Ovary (tissue), 9 donors: ENCODE results near the gene CUL4A. TPM values are rescaled to one million over a fixed set of nuclear protein-coding genes. Genes with fewer than 3 reads are reported as not detected.

Experiments
- DNase-seq, 5 donors: peaks; one replicate each; pipeline ENCODE4 v3.0.0-alpha.2; 2019 to 2020
- H3K27ac ChIP-seq, 2 donors: fragments of 200-600 bp; one replicate each; pipeline versions ENCODE4 v1.5.1 to v1.8.0; 2019 to 2022
- H3K27me3 ChIP-seq: fragments of 200-600 bp; one replicate; pipeline ENCODE4 v1.8.0; 2022
- H3K36me3 ChIP-seq: fragments of 200-600 bp; sonication (generic); one replicate; pipeline ENCODE4 v1.5.1; 2019
- H3K4me1 ChIP-seq: one replicate; pipeline ENCODE4 v1.8.1; 2013; ENCODE audit warnings: mild to moderate bottlenecking, moderate library complexity; ENCODE audit not compliant: insufficient read depth
- H3K4me3 ChIP-seq: fragments of 200-600 bp; sonication (generic); one replicate; pipeline ENCODE4 v1.5.1; 2017
- H3K9me3 ChIP-seq, 2 donors: fragments of 200-600 bp in 1 of 2; sonication (generic) in 1 of 2; one replicate each; pipeline versions ENCODE4 v1.5.1 to v1.8.1; 2013 to 2019; ENCODE audit warnings: mild to moderate bottlenecking in 1 of 2, moderate library complexity in 1 of 2
- EP300 ChIP-seq: sonication (generic); formaldehyde crosslinking; IDR thresholded peaks from one replicate; pipeline ENCODE4 v1.6.1; 2017; ENCODE audit warnings: antibody characterized with exemption
- POLR2A ChIP-seq: fragments of 450-650 bp; IDR thresholded peaks from one replicate; pipeline ENCODE4 v1.6.1; 2017; ENCODE audit warnings: antibody characterized with exemption, mild to moderate bottlenecking, moderate library complexity
- WGBS, 3 donors: extraction: QIAGEN DNeasy Blood & Tissue Kit in 1 of 3; methylation state at CpG; one replicate each; pipeline versions ENCODE4 v1.1.5 to v1.1.7; 2013 to 2017; 5-methylcytosine and 5-hydroxymethylcytosine counted together
- intact Hi-C, 4 donors: fragments of 100-400 bp; cut with DNase I; formaldehyde crosslinking; loops; one replicate each; pipeline versions ENCODE4 v1.11.0 to v1.15.1; 2022 to 2023
- polyA plus RNA-seq, 2 donors: library from polyadenylated mRNA; stranded (reverse); fragments of 200-250 nt in 1 of 2; fragments of 350-450 nt in 1 of 2; fragmentation: Illumina TruSeq in 1 of 2; extraction: RNeasy Lipid Tissue Mini Kit (QIAGEN cat#74804) in 1 of 2; gene quantifications; one replicate each; pipeline ENCODE4 v1.2.3, GENCODE V29; 2013 to 2014
- total RNA-seq, 7 donors: library from RNA; depleted of rRNA in 2 of 7; stranded (reverse); fragments of >200 nt in 2 of 7; fragmentation: NEBNext Ultra II Directional in 3 of 7; extraction: Animal tissue kit (Norgen Biotek cat#: 25700) in 3 of 7; gene quantifications; one replicate each; pipeline versions ENCODE4 v1.1.0 to v1.2.4, GENCODE V29; 2016 to 2023
- TF ChIP-seq, protein P1 (sequence below), 3 donors: fragments of 450-650 bp in 2 of 3; fragments of 200-600 bp in 1 of 3; IDR thresholded peaks; one replicate each; pipeline versions ENCODE4 v1.5.1 to v1.8.0; 2016 to 2022; ENCODE audit warnings: antibody characterized with exemption in 3 of 3, mild to moderate bottlenecking in 1 of 3
- donor health status: DM: no; HTN: no; CAD: no; lungs with moderate emphysema.
- donor health status: DM: no; HTN: no; CAD: no.
- donor health status: Bipolar disorder and iron deficiency.
- donor health status: DM: yes; HTN: yes; CAD: no.
- donor health status: DM: no; HTN: no; CAD: no.
- donor health status: DM: yes; HTN: yes; CAD: no.

CUL4A gene
- total and polyA plus RNA-seq, 9 donors, result 24.0 to 66.4 (median 43.5) TPM

- TF ChIP-seq POLR2A (no peak), EP300 (no peak)
- TF ChIP-seq, protein P1, sequence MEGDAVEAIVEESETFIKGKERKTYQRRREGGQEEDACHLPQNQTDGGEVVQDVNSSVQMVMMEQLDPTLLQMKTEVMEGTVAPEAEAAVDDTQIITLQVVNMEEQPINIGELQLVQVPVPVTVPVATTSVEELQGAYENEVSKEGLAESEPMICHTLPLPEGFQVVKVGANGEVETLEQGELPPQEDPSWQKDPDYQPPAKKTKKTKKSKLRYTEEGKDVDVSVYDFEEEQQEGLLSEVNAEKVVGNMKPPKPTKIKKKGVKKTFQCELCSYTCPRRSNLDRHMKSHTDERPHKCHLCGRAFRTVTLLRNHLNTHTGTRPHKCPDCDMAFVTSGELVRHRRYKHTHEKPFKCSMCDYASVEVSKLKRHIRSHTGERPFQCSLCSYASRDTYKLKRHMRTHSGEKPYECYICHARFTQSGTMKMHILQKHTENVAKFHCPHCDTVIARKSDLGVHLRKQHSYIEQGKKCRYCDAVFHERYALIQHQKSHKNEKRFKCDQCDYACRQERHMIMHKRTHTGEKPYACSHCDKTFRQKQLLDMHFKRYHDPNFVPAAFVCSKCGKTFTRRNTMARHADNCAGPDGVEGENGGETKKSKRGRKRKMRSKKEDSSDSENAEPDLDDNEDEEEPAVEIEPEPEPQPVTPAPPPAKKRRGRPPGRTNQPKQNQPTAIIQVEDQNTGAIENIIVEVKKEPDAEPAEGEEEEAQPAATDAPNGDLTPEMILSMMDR (IDR thresholded peaks at IDR 0.05), result no peak
- Histone ChIP-seq H3K36me3 (no peaks in the 10 kb centered on the region), H3K27me3 (no peaks in the 10 kb centered on the region), H3K9me3 (no peaks in the 10 kb centered on the region), H3K27ac (no peak overlapping the region), H3K4me1 (no peaks in the 10 kb centered on the region), H3K4me3 (no peak overlapping the region)
- DNase-seq, result no peak
- intact Hi-C loops, result no loop called here
- 84 to 86% (median 85%) methylated on average over 7 of the region's 7 CpGs for WGBS, 3 donors
Measured at GRCh38 chr13:113226873-113227450, 17.5 kb downstream of the CUL4A start.

- Histone ChIP-seq H3K4me1 (no peaks in the 10 kb centered on the region), H3K27ac (no peak overlapping the region), H3K4me3 (no peak overlapping the region), H3K9me3 (no peaks in the 10 kb centered on the region), H3K27me3 (no peaks in the 10 kb centered on the region), H3K36me3 (no peaks in the 10 kb centered on the region)
- no peak for DNase-seq
- 73 to 82% (median 80%) methylated on average over 5 of the region's 5 CpGs for WGBS, 3 donors
- intact Hi-C loops, result no loop called here
- TF ChIP-seq EP300 (no peak), POLR2A (no peak)
- TF ChIP-seq, protein P1 (IDR thresholded peaks at IDR 0.05), result no peak
Measured at GRCh38 chr13:113229161-113229560, 19.7 kb downstream of the CUL4A start.

GRCh38 chr13:113229791-113230190, 20.4 kb downstream of the CUL4A start:
- Histone ChIP-seq H3K36me3 (no peaks in the 10 kb centered on the region), H3K4me1 (no peaks in the 10 kb centered on the region), H3K27me3 (no peaks in the 10 kb centered on the region), H3K9me3 (no peaks in the 10 kb centered on the region), H3K27ac (no peak overlapping the region), H3K4me3 (no peak overlapping the region)
- intact Hi-C loops, result no loop called here
- TF ChIP-seq EP300 (no peak), POLR2A (no peak)
- TF ChIP-seq, protein P1 (IDR thresholded peaks at IDR 0.05), result no peak
- 90 to 92% (median 91%) methylated on average over 20 of the region's 20 CpGs for WGBS, 3 donors
- DNase-seq, result no peak

- H3K4me3 ChIP-seq, result no peak overlapping the region
- 78 to 80% (median 80%) methylated on average over 13 to 14 of the region's 14 CpGs for WGBS, 3 donors
- no peaks in the 10 kb centered on the region for H3K4me1 ChIP-seq
- H3K27ac ChIP-seq, result no peak overlapping the region
- intact Hi-C loops, result no loop called here
- no peaks in the 10 kb centered on the region for H3K9me3 ChIP-seq
- DNase-seq, result no peak
- no peaks in the 10 kb centered on the region for H3K36me3 ChIP-seq
- TF ChIP-seq, protein P1 (IDR thresholded peaks at IDR 0.05), result no peak
- TF ChIP-seq EP300 (no peak), POLR2A (no peak)
- H3K27me3 ChIP-seq, result no peaks in the 10 kb centered on the region
Measured at GRCh38 chr13:113231306-113232207, 22.1 kb downstream of the CUL4A start.
